K562 (cell line): ENCODE results near the gene B4GALNT4. TPM values are rescaled to one million over a fixed set of nuclear protein-coding genes. Genes with fewer than 3 reads are reported as not detected.

Source experiments
- ATAC-seq: fragments of 200-7000 bp; cut with Tn5 transposase; 3 replicates; pipeline ENCODE4 v1.9.1; 2020; ENCODE audit warnings: moderate library complexity
- BruUV-seq: library from RNA; stranded (reverse); fragments of 400-500 nt; replicated peaks from 2 replicates; lab custom pipeline; 2021; lab: Mats Ljungman, UMichigan
- CTCF ChIA-PET: fragments of 300-600 bp; formaldehyde crosslinking; extraction: SDS; loops from one replicate; lab custom pipeline; 2021; ENCODE audit warnings: low intra/inter-chr PET ratio; lab: Yijun Ruan, JAX
- POLR2A ChIA-PET: fragments of 300-600, 350-650 bp; sonication (Branson Sonifier 250); formaldehyde crosslinking; extraction: SDS; loops from one replicate; lab custom pipeline; 2021; ENCODE audit warnings: antibody characterized with exemption, inconsistent platforms; lab: Yijun Ruan, JAX
- DNase-seq, 4 experiments: peaks; one replicate each; pipeline versions ENCODE4 v3.0.0 to v3.0.0-alpha.2; 2011 to 2018; ENCODE audit warnings: low spot score in 3 of 4, mixed read lengths in 3 of 4; ENCODE audit errors: extremely low read depth in 1 of 4
- FAIRE-seq: peaks from 2 replicates; lab custom pipeline; 2011; peaks lifted over from hg19 to GRCh38; lab: Jason Lieb, UNC
- H2AFZ ChIP-seq: 2 replicates; pipeline ENCODE4 v1.6.0; 2011; ENCODE audit warnings: low read depth, low read length, control low read depth, inconsistent platforms
- H3K27ac ChIP-seq: fragments of 200-600 bp; 3 replicates; pipeline ENCODE4 v1.8.0; 2011; ENCODE audit warnings: low read depth, mild to moderate bottlenecking, control low read depth, inconsistent platforms, low read length, moderate library complexity, mixed read lengths; ENCODE audit errors: extremely low read depth
- H3K27me3 ChIP-seq, 2 experiments: fragments of 300-600 bp in 1 of 2; 2 replicates in 1 of 2; 3 replicates in 1 of 2; pipeline versions ENCODE4 v1.6.0 to v1.8.0; 2011; ENCODE audit warnings: inconsistent platforms in 2 of 2, low read length in 2 of 2, mild to moderate bottlenecking in 1 of 2, mixed read lengths in 1 of 2, moderate library complexity in 1 of 2; ENCODE audit not compliant: control insufficient read depth in 2 of 2, insufficient read depth in 2 of 2
- H3K36me3 ChIP-seq: fragments of 300-600 bp; 3 replicates; pipeline ENCODE4 v1.8.0; 2011; ENCODE audit warnings: mild to moderate bottlenecking, low read length, inconsistent platforms; ENCODE audit not compliant: control insufficient read depth, insufficient read depth
- H3K4me1 ChIP-seq, 2 experiments: fragments of 200-600 bp in 1 of 2; replicated peaks in 1 of 2; 2 replicates in 1 of 2; 3 replicates in 1 of 2; pipeline versions ENCODE4 v1.5.1 to v1.8.0; 2011; ENCODE audit warnings: inconsistent platforms in 2 of 2, low read length in 2 of 2, mild to moderate bottlenecking in 1 of 2, mixed read lengths in 1 of 2, moderate library complexity in 1 of 2; ENCODE audit not compliant: control insufficient read depth in 2 of 2, insufficient read depth in 2 of 2
- H3K4me2 ChIP-seq: 2 replicates; pipeline ENCODE4 v1.6.1; 2011; ENCODE audit warnings: low read length, control low read depth, inconsistent platforms, mixed read lengths; ENCODE audit not compliant: insufficient read depth
- H3K4me3 ChIP-seq: fragments of 200-600 bp; sonication (generic), shearing (Covaris generic); 2 replicates; pipeline ENCODE4 v1.5.1; 2016; ENCODE audit warnings: control low read depth, inconsistent platforms
- H3K79me2 ChIP-seq: fragments of 200-600 bp; 3 replicates; pipeline ENCODE4 v1.8.0; 2011; ENCODE audit warnings: low read length, inconsistent platforms; ENCODE audit not compliant: control insufficient read depth, insufficient read depth
- H3K9ac ChIP-seq, 2 experiments: 2 replicates each; pipeline versions ENCODE4 v1.6.0 to v1.6.1; 2011; ENCODE audit warnings: low read depth in 2 of 2, low read length in 2 of 2, control low read depth in 1 of 2, inconsistent platforms in 1 of 2, mild to moderate bottlenecking in 1 of 2, mixed read lengths in 1 of 2; ENCODE audit not compliant: insufficient read depth in 1 of 2
- H3K9me1 ChIP-seq: one replicate; pipeline ENCODE4 v1.6.0; 2011; ENCODE audit warnings: inconsistent platforms, mild to moderate bottlenecking, low read length, moderate library complexity; ENCODE audit not compliant: control insufficient read depth, insufficient read depth
- H3K9me3 ChIP-seq: replicated peaks from 2 replicates; pipeline ENCODE4 v1.5.1; 2011; ENCODE audit warnings: low read depth, low read length, inconsistent platforms; ENCODE audit not compliant: control insufficient read depth, insufficient read depth
- H4K20me1 ChIP-seq: replicated peaks from 2 replicates; pipeline ENCODE4 v1.6.1; 2011; ENCODE audit warnings: low read length, inconsistent platforms, mixed read lengths; ENCODE audit not compliant: control insufficient read depth, insufficient read depth
- ASH1L ChIP-seq: fragments of 450-650 bp; IDR thresholded peaks from 2 replicates; pipeline ENCODE4 v1.6.1; 2018; ENCODE audit warnings: borderline replicate concordance, mild to moderate bottlenecking, low read depth; ENCODE audit not compliant: partially characterized antibody
- CCNT2 ChIP-seq: IDR thresholded peaks from 2 replicates; pipeline ENCODE4 v1.6.1; 2011; ENCODE audit warnings: borderline replicate concordance, low read depth, mild to moderate bottlenecking, moderate library complexity, mixed read lengths, low read length; ENCODE audit not compliant: insufficient read length; ENCODE audit errors: extremely low read depth
- CTBP1 ChIP-seq: fragments of 450-650 bp; IDR thresholded peaks from 2 replicates; pipeline ENCODE4 v1.6.1; 2016; ENCODE audit warnings: borderline replicate concordance
- CTCF ChIP-seq, 3 experiments: IDR thresholded peaks in 2 of 3; conservative IDR thresholded peaks in 1 of 3; 2 replicates each; pipeline ENCODE4 v1.5.1; 2011 to 2012; ENCODE audit warnings: low read length in 3 of 3, mild to moderate bottlenecking in 3 of 3, control low read depth in 2 of 3, improper control_type of control experiment in 1 of 3, inconsistent platforms in 1 of 3, low read depth in 1 of 3, mixed read lengths in 1 of 3, moderate library complexity in 1 of 3; ENCODE audit not compliant: insufficient read depth in 2 of 3
- DDX20 ChIP-seq: fragments of 450-650 bp; IDR thresholded peaks from 2 replicates; pipeline ENCODE4 v1.6.1; 2016; ENCODE audit warnings: missing genetic modification characterization, low read depth, mild to moderate bottlenecking, missing compliant biosample characterization, moderate library complexity
- ERF ChIP-seq: fragments of 450-650 bp; formaldehyde crosslinking; IDR thresholded peaks from 2 replicates; pipeline ENCODE4 v1.4.0; 2020; ENCODE audit warnings: mild to moderate bottlenecking, mixed read lengths
- GTF2F1 ChIP-seq: IDR thresholded peaks from 2 replicates; pipeline ENCODE4 v1.6.1; 2011; ENCODE audit warnings: low read depth, low read length, improper control_type of control experiment
- HDGF ChIP-seq: fragments of 450-650 bp; IDR thresholded peaks from 2 replicates; pipeline ENCODE4 v1.6.1; 2016
- KAT2B ChIP-seq: IDR thresholded peaks from one replicate; pipeline ENCODE4 v1.6.1; 2012; ENCODE audit warnings: low read depth, mild to moderate bottlenecking, control low read depth, inconsistent platforms, low read length, moderate library complexity
- KDM4B ChIP-seq, 2 experiments: fragments of 450-650 bp in 1 of 2; sonication (generic) in 1 of 2; IDR thresholded peaks; 2 replicates each; pipeline ENCODE4 v1.6.1; 2016 to 2017; ENCODE audit warnings: borderline replicate concordance in 2 of 2, antibody characterized with exemption in 1 of 2, low read depth in 1 of 2, mild to moderate bottlenecking in 1 of 2
- MIER1 ChIP-seq: fragments of 450-650 bp; IDR thresholded peaks from 2 replicates; pipeline ENCODE4 v1.6.1; 2016; ENCODE audit warnings: antibody characterized with exemption, mild to moderate bottlenecking, low read depth
- NFE2 ChIP-seq: IDR thresholded peaks from 2 replicates; pipeline ENCODE4 v1.6.1; 2014; ENCODE audit warnings: antibody characterized with exemption, low read depth
- NFIC ChIP-seq: fragments of 450-650 bp; IDR thresholded peaks from 2 replicates; pipeline ENCODE4 v1.6.1; 2017; ENCODE audit warnings: mild to moderate bottlenecking, inconsistent platforms
- RAD21 ChIP-seq, 2 experiments: fragments of 250-450 bp in 1 of 2; fragments of 450-650 bp in 1 of 2; sonication (Bioruptor Pico) in 1 of 2; formaldehyde crosslinking in 1 of 2; IDR thresholded peaks in 1 of 2; conservative IDR thresholded peaks in 1 of 2; 2 replicates each; pipeline versions ENCODE4 v1.4.0 to v1.8.0; 2020 to 2022; ENCODE audit warnings: mild to moderate bottlenecking in 2 of 2, moderate library complexity in 1 of 2
- SNRNP70 ChIP-seq: fragments of 200-400 bp; formaldehyde crosslinking; optimal IDR thresholded peaks from 2 replicates; pipeline ENCODE3; 2017; ENCODE audit warnings: low read depth, low read length
- ZNF24 ChIP-seq: fragments of 450-650 bp; IDR thresholded peaks from 2 replicates; pipeline ENCODE4 v1.6.1; 2016
- ZNF347 ChIP-seq: fragments of 450-650 bp; formaldehyde crosslinking; IDR thresholded peaks from 2 replicates; pipeline ENCODE4 v1.4.0; 2020; ENCODE audit warnings: low read depth, mild to moderate bottlenecking, moderate library complexity
- WGBS: fragments of 100-300 bp; shearing (Covaris generic); methylation state at CpG from one replicate; pipeline ENCODE4 v1.1.6; 2016; ENCODE audit warnings: low coverage, mixed read lengths; ENCODE audit not compliant: insufficient coverage; ENCODE audit errors: missing lambda C conversion rate; 5-methylcytosine and 5-hydroxymethylcytosine counted together
- in situ Hi-C: fragments of 300-500 bp; cut with MboI; formaldehyde crosslinking; loops from 4 replicates; pipeline ENCODE4 v1.15.0; 2018; ENCODE audit warnings: inconsistent platforms, mixed read lengths
- intact Hi-C: fragments of 100-400 bp; cut with micrococcal nuclease; formaldehyde crosslinking; loops from 2 replicates; pipeline ENCODE4 v1.14.2; 2022
- polyA plus RNA-seq, 8 experiments: library from polyadenylated mRNA; depleted of rRNA in 4 of 8; stranded (reverse) in 5 of 8; unstranded in 3 of 8; fragments of >200 nt; fragmentation: Nextera tagmentation in 2 of 8; fragmentation: Illumina TruSeq in 1 of 8; extraction: Ambion mirVana in 2 of 8; extraction: Trizol in 1 of 8; gene quantifications; 2 replicates each; pipeline versions ENCODE4 v1.2.1 to v1.2.3, GENCODE V29; 2011 to 2014; ENCODE audit warnings: inconsistent platforms in 1 of 8, missing spikeins in 1 of 8
- total RNA-seq, 7 experiments: library from RNA; depleted of rRNA in 6 of 7; stranded (reverse); fragments of >200 nt in 6 of 7; fragmentation: Illumina TruSeq in 2 of 7; extraction: Trizol in 2 of 7; gene quantifications; 2 replicates each; pipeline versions ENCODE4 v1.2.1 to v1.2.3, GENCODE V29; 2011 to 2021; ENCODE audit warnings: low replicate concordance in 1 of 7

Gene B4GALNT4
- total and polyA plus RNA-seq, 9 of the 15 experiments (the other 6 are each of a cell fraction or from before 2014, with no cell fraction given): 0.20 to 37.1 (median 10.8) TPM; not detected in 1

GRCh38 chr11:404551-405264 is 35.4 kb downstream of the B4GALNT4 start (continued):
- no peak for TF ChIP-seq SNRNP70

- in situ Hi-C loops (no loop called here), intact Hi-C loops (no loop called here)
- 67% methylated on average over 13 of the region's 17 CpGs for WGBS
- Histone ChIP-seq H3K4me2 (peak overlapping the region; percentile 63; the same call in 1 of the 2 replicates), H4K20me1 (no peaks in the 10 kb centered on the region), H3K4me1 (peaks cover 6 to 60% of the 10 kb centered on the region in 2 experiments; a peak in 3 of 5 replicates), H3K9me1 (no peaks in the 10 kb centered on the region), H3K27ac (peak overlapping the region; percentile 87; the same call in 1 of the 3 replicates), H2AFZ (no peak overlapping the region), H3K36me3 (peaks cover 31% of the 10 kb centered on the region; the same call in 1 of the 3 replicates), H3K27me3 (no peaks in the 10 kb centered on the region), H3K4me3 (peak overlapping the region; percentile 52; the same call in 1 of the 2 replicates), H3K9me3 (no peaks in the 10 kb centered on the region), H3K79me2 (peaks cover 11% of the 10 kb centered on the region; the same call in 2 of the 3 replicates), H3K9ac (peak overlapping the region in 1 of 2 experiments; percentile 92; a peak in 2 of 4 replicates)
- POLR2A ChIA-PET: interaction anchor here (1.0 kb wide), 2 partner anchors 10 to 170 kb away, joined by 3 to 5 read pairs; no protein-coding TSS in a partner anchor
- CTCF ChIA-PET: interaction anchor here (0.6 kb wide), 1 partner anchor 35 kb away, joined by 3 read pairs; no protein-coding TSS in a partner anchor
- peak; percentile 6 for ATAC-seq
- TF ChIP-seq HDGF: no peak
- TF ChIP-seq KAT2B: no peak
- peak; percentile 12 for TF ChIP-seq CCNT2
- TF ChIP-seq CTCF (IDR thresholded peaks at IDR 0.05 in 2 of 3, conservative IDR thresholded peaks at IDR 0.05 in 1 of 3; ENCODE audit: insufficient read depth in 2 of 3, low read depth in 1 of 3, low read length in 3 of 3): peak in 2 of 3 experiments; percentile 26 to 33; a peak in 4 of 6 replicates
- no peak for TF ChIP-seq ASH1L
- no peak for TF ChIP-seq GTF2F1
- TF ChIP-seq KDM4B (IDR thresholded peaks at IDR 0.05; ENCODE audit: borderline replicate concordance in 2 of 2, low read depth in 1 of 2): no peak
- no peak for TF ChIP-seq NFE2
- no peak for TF ChIP-seq ZNF24
- no peak for TF ChIP-seq DDX20 (tag)
- no peak for TF ChIP-seq MIER1
- no peak for TF ChIP-seq CTBP1
- peak; percentile 28; the same call in 1 of the 2 replicates for TF ChIP-seq NFIC
- no peak for TF ChIP-seq ERF (CRISPR knock-in tag)
- no peak for TF ChIP-seq ZNF347 (CRISPR knock-in tag)
- TF ChIP-seq RAD21 (CRISPR knock-in tag; conservative IDR thresholded peaks at IDR 0.05 in 1 of 2, IDR thresholded peaks at IDR 0.05 in 1 of 2): peak; percentile 23 to 26; a peak in 1 of 4 replicates
- FAIRE-seq: no peak
- BruUV-seq: no TSS peak
- DNase-seq: no peak
Observed at GRCh38 chr11:405323-405953, 36.1 kb downstream of the B4GALNT4 start.
